GM19035 (cell line): ENCODE measurements around the gene AGPAT1.

Source experiments
- ATAC-seq: cut with Tn5 transposase; IDR thresholded peaks from one replicate; pipeline ENCODE4 v1.9.1; 2021; ENCODE audit not compliant: unreplicated experiment

AGPAT1 gene

GRCh38 chr6:32127409-32127716 is 48.5 kb downstream of the AGPAT1 start:
- no peak for ATAC-seq

DNA sequence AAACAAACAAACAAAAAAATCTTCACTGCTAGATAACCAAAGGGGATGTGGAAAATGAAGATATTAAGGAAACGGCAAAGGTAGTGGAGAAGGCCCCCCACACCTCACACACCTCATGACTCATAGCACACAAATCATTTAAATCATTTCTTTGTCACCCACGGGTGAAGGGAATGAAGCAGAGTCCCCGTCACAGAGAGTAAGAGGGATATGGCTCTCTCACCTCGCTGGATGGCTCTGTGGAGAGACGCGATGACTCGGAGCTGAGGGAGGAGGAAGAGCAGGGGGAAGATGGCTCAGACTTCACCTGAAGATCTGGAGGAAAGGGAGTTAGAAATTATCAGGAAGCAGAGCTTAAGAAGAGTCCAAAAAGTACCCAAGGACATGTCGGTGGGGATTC is 49.0 kb downstream of the AGPAT1 start:
- no peak for ATAC-seq

- no peak for ATAC-seq
Observed at GRCh38 chr6:32123681-32124080, 52.2 kb downstream of the AGPAT1 start.

GRCh38 chr6:32120573-32121059 is 55.3 kb downstream of the AGPAT1 start:
- ATAC-seq, result no peak

GRCh38 chr6:32118782-32119628 is 56.9 kb downstream of the AGPAT1 start:
- ATAC-seq, result no peak
